ENCODE data around the gene PACSIN2. TPM values are rescaled to one million over a fixed set of nuclear protein-coding genes. Genes with fewer than 3 reads are reported as not detected.

PACSIN2 gene
- total and polyA plus RNA-seq, 10 of the 15 experiments (the other 5 are each of a cell fraction or from before 2014, with no cell fraction given) = 0.93 to 78.7 (median 46.8) TPM

- Histone ChIP-seq H3K27me3 (replicated peaks in 1 of 2; ENCODE audit: control insufficient read depth in 2 of 2, insufficient read depth in 2 of 2, low read length in 1 of 2) (no peaks in the 10 kb centered on the region), H4K20me1 (ENCODE audit: control insufficient read depth, insufficient read depth) (no peaks in the 10 kb centered on the region), H2AFZ (ENCODE audit: control insufficient read depth, low read depth, low read length) (no peak overlapping the region), H3K79me2 (ENCODE audit: control insufficient read depth, insufficient read depth, low read length) (peaks cover 54% of the 10 kb centered on the region), H3K4me2 (ENCODE audit: control insufficient read depth, insufficient read depth) (no peak overlapping the region), H3K9ac (ENCODE audit: control insufficient read depth, insufficient read depth, low read length) (no peak overlapping the region), H3K9me3 (replicated peaks; ENCODE audit: control insufficient read depth, insufficient read depth, low read length) (no peaks in the 10 kb centered on the region), H3K27ac (ENCODE audit: control insufficient read depth, insufficient read depth) (no peak overlapping the region), H3K4me1 (ENCODE audit: control insufficient read depth, insufficient read depth, low read length) (peaks cover 37% of the 10 kb centered on the region), H3K36me3 (ENCODE audit: control insufficient read depth in 2 of 2, insufficient read depth in 2 of 2, low read length in 1 of 2) (peaks cover 4 to 11% of the 10 kb centered on the region in 2 experiments; a peak in 3 of 4 replicates), H3K4me3 (no peak overlapping the region)
- FAIRE-seq (no peak), DNase-seq (ENCODE audit: low read depth, low spot score) (no peak), ATAC-seq (no peak)
- CTCF ChIA-PET = interaction anchor here (2.0 to 2.4 kb wide), 2 partner anchors 10 to 77 kb away, joined by 6 to 9 read pairs; no protein-coding TSS in a partner anchor
- intact Hi-C loops (cut with micrococcal nuclease; ENCODE audit: unreplicated experiment) (no loop called here), in situ Hi-C loops (cut with MboI) (no loop called here)
- no TSS peak for BruUV-seq (replicated peaks)
- 97% methylated on average over 3 of the region's 3 CpGs for WGBS (ENCODE audit: insufficient coverage, insufficient replicate concordance, low lambda C conversion rate, missing lambda C conversion rate)
- TF ChIP-seq ZBTB40 (IDR thresholded peaks at IDR 0.05; ENCODE audit: borderline replicate concordance) = no peak
- TF ChIP-seq HDGF (IDR thresholded peaks at IDR 0.05) = no peak
- TF ChIP-seq ZNF24 (IDR thresholded peaks at IDR 0.05) = no peak
- TF ChIP-seq CHD2 (IDR thresholded peaks at IDR 0.05; ENCODE audit: borderline replicate concordance, low read depth, low read length) = no peak
- TF ChIP-seq USF1 (IDR thresholded peaks at IDR 0.05; ENCODE audit: borderline replicate concordance, extremely low read length, insufficient read depth, low read depth, low read length) = no peak
- no peak for TF ChIP-seq TCF7 (IDR thresholded peaks at IDR 0.05; ENCODE audit: borderline replicate concordance)
- no peak for TF ChIP-seq SIN3A (IDR thresholded peaks at IDR 0.05; ENCODE audit: low read depth, low read length)
- POLR2A ChIA-PET = interaction anchor here (1.4 kb wide), 1 partner anchor 58 kb away, joined by 3 read pairs; no protein-coding TSS in a partner anchor
- RAD21 ChIA-PET (ENCODE audit: unreplicated experiment) = no interaction called here
- SMC1A ChIA-PET (ENCODE audit: uncharacterized antibody, unreplicated experiment) = interaction anchor here (0.9 to 2.8 kb wide), 11 partner anchors 8 to 90 kb away, joined by 3 to 10 read pairs (median 3); no protein-coding TSS in a partner anchor
Observed at GRCh38 chr22:42943981-42944380, 71.0 kb downstream of the PACSIN2 start.

All from GM12878 (cell line).